DND-41 (cell line): ENCODE measurements around the gene USP54.

Experiments
- ATAC-seq: fragments of 200-7000 bp; cut with Tn5 transposase; 3 replicates; pipeline ENCODE4 v1.9.1; 2021; ENCODE audit warnings: low read depth; ENCODE audit not compliant: insufficient read depth
- DNase-seq: peaks from one replicate; pipeline ENCODE4 v3.0.0-alpha.2; 2020
- H2AFZ ChIP-seq: 2 replicates; pipeline ENCODE4 v1.6.0; 2012; ENCODE audit warnings: low read depth, low read length
- H3K27ac ChIP-seq: 2 replicates; pipeline ENCODE4 v1.5.1; 2012; ENCODE audit warnings: low read length, inconsistent platforms
- H3K27me3 ChIP-seq: fragments of 200-600 bp; sonication (generic); 2 replicates; pipeline ENCODE4 v1.6.0; 2012; ENCODE audit warnings: low read length, mild to moderate bottlenecking, inconsistent platforms; ENCODE audit not compliant: insufficient read depth, poor library complexity
- H3K36me3 ChIP-seq: 2 replicates; pipeline ENCODE4 v1.5.1; 2012; ENCODE audit warnings: low read length, inconsistent platforms; ENCODE audit not compliant: insufficient read depth
- H3K4me1 ChIP-seq: 2 replicates; pipeline ENCODE4 v1.5.1; 2012; ENCODE audit warnings: mild to moderate bottlenecking, low read length; ENCODE audit not compliant: insufficient read depth
- H3K4me2 ChIP-seq: 2 replicates; pipeline ENCODE4 v1.6.0; 2012; ENCODE audit warnings: mild to moderate bottlenecking, moderate library complexity, low read length, inconsistent platforms; ENCODE audit not compliant: insufficient read depth
- H3K4me3 ChIP-seq, 2 experiments: fragments of 200-600 bp in 1 of 2; shearing (Covaris generic) in 1 of 2; 2 replicates each; pipeline ENCODE4 v1.5.1; 2012 to 2016; ENCODE audit warnings: inconsistent platforms in 2 of 2, low read length in 2 of 2, mild to moderate bottlenecking in 2 of 2, low read depth in 1 of 2, moderate library complexity in 1 of 2
- H3K79me2 ChIP-seq: 2 replicates; pipeline ENCODE4 v1.6.0; 2012; ENCODE audit warnings: low read length, inconsistent platforms; ENCODE audit not compliant: insufficient read depth
- H3K9ac ChIP-seq: 2 replicates; pipeline ENCODE4 v1.6.0; 2012; ENCODE audit warnings: low read depth, mild to moderate bottlenecking, inconsistent platforms, low read length, moderate library complexity
- H3K9me3 ChIP-seq: 2 replicates; pipeline ENCODE4 v1.5.1; 2012; ENCODE audit warnings: low read length, moderate library complexity, mild to moderate bottlenecking, inconsistent platforms; ENCODE audit not compliant: insufficient read depth, severe bottlenecking
- H4K20me1 ChIP-seq: 2 replicates; pipeline ENCODE4 v1.6.0; 2012; ENCODE audit warnings: low read length; ENCODE audit not compliant: insufficient read depth
- CTCF ChIP-seq: IDR thresholded peaks from 2 replicates; pipeline ENCODE4 v1.5.1; 2012; ENCODE audit warnings: borderline replicate concordance, low read length, moderate library complexity, mild to moderate bottlenecking; ENCODE audit not compliant: poor library complexity, severe bottlenecking; ENCODE audit errors: extremely low read depth
- EZH2 ChIP-seq: IDR thresholded peaks from 3 replicates; pipeline ENCODE4 v1.6.1; 2012; ENCODE audit warnings: borderline replicate concordance, low read depth, mild to moderate bottlenecking, moderate library complexity, low read length, inconsistent platforms; ENCODE audit not compliant: severe bottlenecking

Gene USP54

GRCh38 chr10:73456187-73456890 lies 134.8 kb downstream of the USP54 start:
- TF ChIP-seq EZH2 (no peak), CTCF (no peak)
- Histone ChIP-seq H3K27me3 (no peaks in the 10 kb centered on the region), H2AFZ (no peak overlapping the region), H3K79me2 (no peaks in the 10 kb centered on the region), H4K20me1 (no peaks in the 10 kb centered on the region), H3K4me2 (no peak overlapping the region), H3K36me3 (peaks cover 14% of the 10 kb centered on the region; the same call in 1 of the 2 replicates), H3K9ac (no peak overlapping the region), H3K4me1 (no peaks in the 10 kb centered on the region), H3K4me3 (no peak overlapping the region), H3K9me3 (no peaks in the 10 kb centered on the region), H3K27ac (no peak overlapping the region)
- no peak for DNase-seq
- no peak for ATAC-seq

- H3K27ac ChIP-seq, result no peak overlapping the region
- H3K27me3 ChIP-seq, result no peaks in the 10 kb centered on the region
- 0 out of 2 replicates have a peak, but pooled peaks cover 2% of the 10 kb centered on the region for H4K20me1 ChIP-seq
- TF ChIP-seq CTCF (no peak), EZH2 (no peak)
- ATAC-seq, result no peak
- DNase-seq, result no peak
- no peak overlapping the region for H3K4me3 ChIP-seq
- H3K4me1 ChIP-seq, result no peaks in the 10 kb centered on the region
- peaks cover 22% of the 10 kb centered on the region for H3K36me3 ChIP-seq
- no peaks in the 10 kb centered on the region for H3K9me3 ChIP-seq
- no peak overlapping the region for H2AFZ ChIP-seq
- no peak overlapping the region for H3K9ac ChIP-seq
- no peak overlapping the region for H3K4me2 ChIP-seq
- H3K79me2 ChIP-seq, result no peaks in the 10 kb centered on the region
These were observed 142.0 kb downstream of the USP54 start for GRCh38 chr10:73449113-73449512.

- H3K4me3 ChIP-seq, result no peak overlapping the region
- H3K36me3 ChIP-seq, result peaks cover 27% of the 10 kb centered on the region
- H3K9ac ChIP-seq, result no peak overlapping the region
- no peak for TF ChIP-seq CTCF
- TF ChIP-seq EZH2, result no peak
- no peaks in the 10 kb centered on the region for H3K4me1 ChIP-seq
- H3K79me2 ChIP-seq, result no peaks in the 10 kb centered on the region
- H3K27me3 ChIP-seq, result no peaks in the 10 kb centered on the region
- no peaks in the 10 kb centered on the region for H3K9me3 ChIP-seq
- no peak overlapping the region for H2AFZ ChIP-seq
- H3K4me2 ChIP-seq, result no peak overlapping the region
- DNase-seq (no peak), ATAC-seq (no peak)
- H4K20me1 ChIP-seq, result 0 out of 2 replicates have a peak, but pooled peaks cover 2% of the 10 kb centered on the region
- H3K27ac ChIP-seq, result no peak overlapping the region
These were observed 142.8 kb downstream of the USP54 start for GRCh38 chr10:73448384-73448783.
